Chondrocyte (in vitro differentiated cells): ENCODE measurements around the gene RUNX1. TPM values are rescaled to one million over a fixed set of nuclear protein-coding genes. Genes with fewer than 3 reads are reported as not detected.

Source experiments
- DNase-seq: peaks from one replicate; pipeline ENCODE4 v3.0.0; 2021; ENCODE audit warnings: mixed read lengths, low spot score
- H3K27ac Mint-ChIP-seq: one replicate; pipeline ENCODE4 v1.8.0; 2021; ENCODE audit warnings: mild to moderate bottlenecking, moderate library complexity, mixed read lengths; ENCODE audit not compliant: unreplicated experiment
- H3K27me3 Mint-ChIP-seq: 2 replicates; pipeline ENCODE4 v1.8.0; 2021; ENCODE audit warnings: low read depth, mixed read lengths
- H3K36me3 Mint-ChIP-seq: 2 replicates; pipeline ENCODE4 v1.8.0; 2021; ENCODE audit warnings: low read depth, mixed read lengths
- H3K4me1 Mint-ChIP-seq: 2 replicates; pipeline ENCODE4 v1.8.0; 2021; ENCODE audit warnings: low read depth, mild to moderate bottlenecking, mixed read lengths
- H3K4me3 Mint-ChIP-seq: one replicate; pipeline ENCODE4 v1.8.0; 2021; ENCODE audit warnings: mild to moderate bottlenecking, moderate library complexity, mixed read lengths; ENCODE audit not compliant: unreplicated experiment
- H3K9me3 Mint-ChIP-seq: 2 replicates; pipeline ENCODE4 v1.8.0; 2021; ENCODE audit warnings: low read depth, mixed read lengths
- CTCF ChIP-seq: fragments of 200-600 bp; sonication (generic); IDR thresholded peaks from 2 replicates; pipeline ENCODE4 v1.5.0; 2021; ENCODE audit warnings: antibody characterized with exemption, mild to moderate bottlenecking, moderate library complexity
- total RNA-seq: library from RNA; stranded (reverse); gene quantifications from 3 replicates; pipeline ENCODE4 v1.2.1, GENCODE V29; 2021

Gene RUNX1
- total RNA-seq, 1 donor from 2014 or later: 37.9 TPM

GRCh38 chr21:34881839-34882371, 167.2 kb downstream of the RUNX1 start:
- Mint-ChIP-seq H3K9me3 (no peaks in the 10 kb centered on the region), H3K27ac (peak overlapping the region; percentile 96), H3K4me3 (peak overlapping the region; percentile 36), H3K36me3 (peaks cover 18% of the 10 kb centered on the region), H3K27me3 (no peaks in the 10 kb centered on the region), H3K4me1 (peaks cover 66% of the 10 kb centered on the region)
- DNase-seq: no peak
- TF ChIP-seq CTCF: no peak

- TF ChIP-seq CTCF: no peak
- no peaks in the 10 kb centered on the region for H3K9me3 Mint-ChIP-seq
- DNase-seq: no peak
- H3K27me3 Mint-ChIP-seq: no peaks in the 10 kb centered on the region
- peaks cover 68% of the 10 kb centered on the region for H3K4me1 Mint-ChIP-seq
- no peak overlapping the region for H3K4me3 Mint-ChIP-seq
- H3K27ac Mint-ChIP-seq: peak overlapping the region; percentile 96
- peaks cover 18% of the 10 kb centered on the region for H3K36me3 Mint-ChIP-seq
These were observed 167.7 kb downstream of the RUNX1 start for GRCh38 chr21:34881421-34881820.

- no peaks in the 10 kb centered on the region for H3K27me3 Mint-ChIP-seq
- no peaks in the 10 kb centered on the region for H3K9me3 Mint-ChIP-seq
- no peak for TF ChIP-seq CTCF
- no peak overlapping the region for H3K4me3 Mint-ChIP-seq
- peak overlapping the region; percentile 70 for H3K27ac Mint-ChIP-seq
- peaks cover 78% of the 10 kb centered on the region for H3K4me1 Mint-ChIP-seq
- peaks cover 18% of the 10 kb centered on the region for H3K36me3 Mint-ChIP-seq
- DNase-seq: no peak
These were observed 168.7 kb downstream of the RUNX1 start for GRCh38 chr21:34880401-34880800.

- no peak for DNase-seq
- Mint-ChIP-seq H3K4me1 (peaks cover 80% of the 10 kb centered on the region), H3K27ac (no peak overlapping the region), H3K4me3 (no peak overlapping the region), H3K27me3 (no peaks in the 10 kb centered on the region), H3K36me3 (peaks cover 23% of the 10 kb centered on the region), H3K9me3 (no peaks in the 10 kb centered on the region)
- TF ChIP-seq CTCF: no peak
These were observed 170.2 kb downstream of the RUNX1 start for GRCh38 chr21:34878940-34879339.

- Mint-ChIP-seq H3K27ac (no peak overlapping the region), H3K4me1 (peaks cover 76% of the 10 kb centered on the region), H3K9me3 (no peaks in the 10 kb centered on the region), H3K4me3 (no peak overlapping the region), H3K36me3 (peaks cover 23% of the 10 kb centered on the region), H3K27me3 (no peaks in the 10 kb centered on the region)
- DNase-seq: no peak
- TF ChIP-seq CTCF: no peak
These were observed 170.6 kb downstream of the RUNX1 start for GRCh38 chr21:34878501-34878900.
